BJ (cell line): ENCODE measurements around the gene SLIT3. TPM values are rescaled to one million over a fixed set of nuclear protein-coding genes. Genes with fewer than 3 reads are reported as not detected.

Experiments
- CTCF ChIA-PET: fragments of 350-600 bp; formaldehyde crosslinking; extraction: SDS; loops from one replicate; lab custom pipeline; 2021; ENCODE audit warnings: antibody characterized with exemption, inconsistent platforms; lab: Yijun Ruan, JAX
- POLR2A ChIA-PET: fragments of 300-600 bp; sonication (Branson Sonifier 250); formaldehyde crosslinking; extraction: SDS; loops from one replicate; lab custom pipeline; 2021; ENCODE audit warnings: antibody characterized with exemption; lab: Charles Lee
- DNase-seq: peaks from one replicate; pipeline ENCODE4 v3.0.0-alpha.2; 2011; ENCODE audit warnings: low read depth
- H3K27me3 ChIP-seq: 2 replicates; pipeline ENCODE4 v1.6.0; 2011; ENCODE audit warnings: low read length; ENCODE audit not compliant: control insufficient read depth, insufficient read depth
- H3K36me3 ChIP-seq: 2 replicates; pipeline ENCODE4 v1.5.1; 2011; ENCODE audit warnings: low read length; ENCODE audit not compliant: control insufficient read depth, insufficient read depth
- H3K4me3 ChIP-seq: 2 replicates; pipeline ENCODE4 v1.5.1; 2011; ENCODE audit warnings: low read depth, mild to moderate bottlenecking, control low read depth, low read length
- CTCF ChIP-seq: IDR thresholded peaks from 2 replicates; pipeline ENCODE4 v1.5.1; 2011; ENCODE audit warnings: low read depth, mild to moderate bottlenecking, control low read depth, inconsistent platforms, low read length, moderate library complexity; ENCODE audit not compliant: insufficient read depth
- polyA plus RNA-seq: library from polyadenylated mRNA; depleted of rRNA; stranded (reverse); fragments of >200 nt; gene quantifications from 2 replicates; pipeline ENCODE4 v1.2.3, GENCODE V29; 2011

The SLIT3 gene
- polyA plus RNA-seq, 1 experiment, result 26.8 TPM

- DNase-seq, result no peak
- POLR2A ChIA-PET, result no interaction called here
- CTCF ChIA-PET, result interaction anchor here (0.9 kb wide), 1 partner anchor 92 kb away, joined by 3 read pairs; no protein-coding TSS in a partner anchor
- Histone ChIP-seq H3K36me3 (peaks cover 1% of the 10 kb centered on the region; the same call in 1 of the 2 replicates), H3K27me3 (no peaks in the 10 kb centered on the region), H3K4me3 (no peak overlapping the region)
- TF ChIP-seq CTCF, result no peak
Measured at GRCh38 chr5:168755548-168756093, 545.3 kb downstream of the SLIT3 start.

DNA sequence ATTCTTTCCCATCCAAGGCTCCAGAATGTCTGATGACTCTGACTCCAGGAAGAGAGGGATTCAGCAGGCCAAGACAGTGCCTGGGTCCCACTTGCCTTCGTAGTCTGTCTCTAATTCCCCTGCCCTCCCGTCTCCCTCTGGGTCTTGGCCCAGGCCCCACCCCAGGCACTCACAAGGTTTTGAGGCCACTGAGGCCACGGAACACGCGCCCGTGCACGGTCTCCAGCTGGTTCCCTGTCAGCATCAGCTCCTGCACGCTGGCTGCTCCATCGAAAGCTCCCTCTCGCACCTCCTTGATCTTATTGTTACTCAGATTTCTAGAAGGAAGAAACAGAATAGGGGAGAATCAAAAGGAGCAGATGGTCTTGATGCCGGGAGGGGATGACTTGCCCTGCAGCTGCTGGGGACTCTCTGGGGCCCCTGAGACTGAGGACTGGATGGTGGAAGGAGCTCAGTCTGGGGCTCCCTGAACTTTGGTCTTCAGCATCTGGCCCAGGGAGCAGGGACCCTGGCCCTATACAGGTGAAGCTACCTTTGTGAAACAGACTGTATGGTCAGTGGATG, 547.2 kb downstream of the SLIT3 start:
- POLR2A ChIA-PET, result no interaction called here
- DNase-seq, result no peak
- no peaks in the 10 kb centered on the region; the same call in 1 of the 2 replicates for H3K36me3 ChIP-seq
- CTCF ChIA-PET, result interaction anchor here (1.4 kb wide), 1 partner anchor 10 kb away, joined by 5 read pairs; no protein-coding TSS in a partner anchor
- no peak for TF ChIP-seq CTCF
- no peaks in the 10 kb centered on the region for H3K27me3 ChIP-seq
- H3K4me3 ChIP-seq, result no peak overlapping the region

- DNase-seq, result no peak
- Histone ChIP-seq H3K4me3 (no peak overlapping the region), H3K36me3 (peaks cover 3% of the 10 kb centered on the region), H3K27me3 (no peaks in the 10 kb centered on the region)
- POLR2A ChIA-PET, result no interaction called here
- CTCF ChIA-PET, result interaction anchor here (0.6 to 2.1 kb wide), 3 partner anchors 9 to 1469 kb away, joined by 3 to 6 read pairs (median 5); no protein-coding TSS in a partner anchor
- no peak for TF ChIP-seq CTCF
Measured at GRCh38 chr5:168752416-168753190, 548.3 kb downstream of the SLIT3 start.

DNA sequence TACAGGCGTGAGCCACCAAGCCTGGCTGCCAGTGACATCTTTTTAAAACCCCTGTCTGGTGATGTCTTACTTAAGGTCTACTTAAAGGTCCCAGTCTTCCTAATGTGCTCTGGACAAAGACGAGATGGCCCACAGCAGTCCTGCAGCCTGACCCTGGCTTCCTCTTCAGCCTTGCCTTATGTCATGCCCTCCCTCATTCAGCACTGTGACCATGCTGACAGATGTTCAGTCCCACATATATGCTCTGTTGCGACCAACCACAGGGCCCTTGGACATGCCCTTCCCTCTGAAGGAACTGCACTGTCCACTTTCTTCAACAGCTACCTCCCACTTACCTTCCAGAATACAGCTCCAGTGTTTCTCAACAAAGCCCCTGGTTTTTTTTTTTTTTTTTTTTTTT, 548.9 kb downstream of the SLIT3 start:
- DNase-seq, result no peak
- ChIA-PET POLR2A (no interaction called here), CTCF (interaction anchor here (2.1 kb wide), 1 partner anchor 17 kb away, joined by 6 read pairs; no protein-coding TSS in a partner anchor)
- no peak for TF ChIP-seq CTCF
- no peak overlapping the region for H3K4me3 ChIP-seq
- H3K27me3 ChIP-seq, result no peaks in the 10 kb centered on the region
- H3K36me3 ChIP-seq, result peaks cover 3% of the 10 kb centered on the region

- ChIA-PET CTCF (no interaction called here), POLR2A (no interaction called here)
- Histone ChIP-seq H3K4me3 (no peak overlapping the region), H3K36me3 (peaks cover 4% of the 10 kb centered on the region), H3K27me3 (no peaks in the 10 kb centered on the region)
- DNase-seq, result no peak
- no peak for TF ChIP-seq CTCF
Measured at GRCh38 chr5:168750926-168751325, 550.0 kb downstream of the SLIT3 start.
